ENCODE results near the gene OR1I1. TPM values are rescaled to one million over a fixed set of nuclear protein-coding genes. Genes with fewer than 3 reads are reported as not detected.

Gene OR1I1, protein sequence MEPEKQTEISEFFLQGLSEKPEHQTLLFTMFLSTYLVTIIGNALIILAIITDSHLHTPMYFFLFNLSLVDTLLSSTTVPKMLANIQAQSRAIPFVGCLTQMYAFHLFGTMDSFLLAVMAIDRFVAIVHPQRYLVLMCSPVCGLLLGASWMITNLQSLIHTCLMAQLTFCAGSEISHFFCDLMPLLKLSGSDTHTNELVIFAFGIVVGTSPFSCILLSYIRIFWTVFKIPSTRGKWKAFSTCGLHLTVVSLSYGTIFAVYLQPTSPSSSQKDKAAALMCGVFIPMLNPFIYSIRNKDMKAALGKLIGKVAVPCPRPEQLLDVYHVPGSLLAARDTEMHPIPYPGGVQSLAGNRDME
- total RNA-seq: not detected

DNA sequence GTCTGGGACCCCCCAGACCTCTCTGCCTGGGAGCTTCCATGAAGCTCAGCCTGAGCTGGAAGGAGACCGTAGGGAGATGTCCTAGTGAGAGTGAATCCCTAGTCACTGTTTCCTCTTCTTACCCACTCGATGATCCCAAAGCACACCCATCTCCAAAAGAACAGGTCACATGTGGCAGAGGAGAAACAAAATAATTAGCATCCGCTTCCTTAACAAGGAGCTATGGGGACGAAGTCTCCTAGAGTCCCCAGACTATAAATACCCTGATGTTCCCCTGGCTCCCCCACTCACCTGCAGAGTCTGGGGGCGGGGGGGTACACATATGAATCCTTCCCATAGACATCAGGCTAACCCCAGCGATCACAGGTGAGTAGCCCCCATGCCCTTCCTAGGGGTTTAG is at the start of gene OR1I1:
TSS of gene OR1I1 (plus strand) at position 301 of the 400 bp plus-strand sequence. CDS start 4,855 bp downstream, outside the sequence.
- intact Hi-C loops (cut with DNase I; ENCODE audit: low total_unique reads) (no loop called here), in situ Hi-C loops (cut with MboI; ENCODE audit: low sequenced_read_pairs in 4 of 4) (loop anchor here in 2 of 4 donors (10.0 to 25.0 kb wide), 2 partner anchors 473 to 480 kb away; no protein-coding TSS in a partner anchor)
- Histone ChIP-seq H3K9me3 (no peaks in the 10 kb centered on the region), H3K27me3 (peaks cover 10 to 16% (median 12%) of the 10 kb centered on the region in 3 donors), H3K36me3 (no peaks in the 10 kb centered on the region), H3K27ac (no peak within 1 kb of the TSS), H3K4me1 (no peaks in the 10 kb centered on the region), H3K4me3 (no peak within 1 kb of the TSS)
- DNase-seq (no peak), ATAC-seq (no peak)
- TF ChIP-seq, protein P1, sequence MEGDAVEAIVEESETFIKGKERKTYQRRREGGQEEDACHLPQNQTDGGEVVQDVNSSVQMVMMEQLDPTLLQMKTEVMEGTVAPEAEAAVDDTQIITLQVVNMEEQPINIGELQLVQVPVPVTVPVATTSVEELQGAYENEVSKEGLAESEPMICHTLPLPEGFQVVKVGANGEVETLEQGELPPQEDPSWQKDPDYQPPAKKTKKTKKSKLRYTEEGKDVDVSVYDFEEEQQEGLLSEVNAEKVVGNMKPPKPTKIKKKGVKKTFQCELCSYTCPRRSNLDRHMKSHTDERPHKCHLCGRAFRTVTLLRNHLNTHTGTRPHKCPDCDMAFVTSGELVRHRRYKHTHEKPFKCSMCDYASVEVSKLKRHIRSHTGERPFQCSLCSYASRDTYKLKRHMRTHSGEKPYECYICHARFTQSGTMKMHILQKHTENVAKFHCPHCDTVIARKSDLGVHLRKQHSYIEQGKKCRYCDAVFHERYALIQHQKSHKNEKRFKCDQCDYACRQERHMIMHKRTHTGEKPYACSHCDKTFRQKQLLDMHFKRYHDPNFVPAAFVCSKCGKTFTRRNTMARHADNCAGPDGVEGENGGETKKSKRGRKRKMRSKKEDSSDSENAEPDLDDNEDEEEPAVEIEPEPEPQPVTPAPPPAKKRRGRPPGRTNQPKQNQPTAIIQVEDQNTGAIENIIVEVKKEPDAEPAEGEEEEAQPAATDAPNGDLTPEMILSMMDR (IDR thresholded peaks at IDR 0.05 in 4 of 5, conservative IDR thresholded peaks at IDR 0.05 in 1 of 5): no peak
- no peak for TF ChIP-seq POLR2A (IDR thresholded peaks at IDR 0.05)

- no peak for DNase-seq
- no peak overlapping the region for H3K4me3 ChIP-seq
- H3K4me1 ChIP-seq: no peaks in the 10 kb centered on the region
- intact Hi-C loops (cut with DNase I; ENCODE audit: low total_unique reads) (no loop called here), in situ Hi-C loops (cut with MboI; ENCODE audit: low sequenced_read_pairs in 4 of 4) (no loop called here)
- H3K9me3 ChIP-seq: no peaks in the 10 kb centered on the region
- TF ChIP-seq, protein P1 (IDR thresholded peaks at IDR 0.05 in 4 of 5, conservative IDR thresholded peaks at IDR 0.05 in 1 of 5): no peak
- no peak for TF ChIP-seq POLR2A (IDR thresholded peaks at IDR 0.05)
- no peak for ATAC-seq
- no peaks in the 10 kb centered on the region for H3K27me3 ChIP-seq
- H3K27ac ChIP-seq: no peak overlapping the region
- no peaks in the 10 kb centered on the region for H3K36me3 ChIP-seq
These were observed 46.2 kb upstream of the OR1I1 start for GRCh38 chr19:15035795-15036311.

DNA sequence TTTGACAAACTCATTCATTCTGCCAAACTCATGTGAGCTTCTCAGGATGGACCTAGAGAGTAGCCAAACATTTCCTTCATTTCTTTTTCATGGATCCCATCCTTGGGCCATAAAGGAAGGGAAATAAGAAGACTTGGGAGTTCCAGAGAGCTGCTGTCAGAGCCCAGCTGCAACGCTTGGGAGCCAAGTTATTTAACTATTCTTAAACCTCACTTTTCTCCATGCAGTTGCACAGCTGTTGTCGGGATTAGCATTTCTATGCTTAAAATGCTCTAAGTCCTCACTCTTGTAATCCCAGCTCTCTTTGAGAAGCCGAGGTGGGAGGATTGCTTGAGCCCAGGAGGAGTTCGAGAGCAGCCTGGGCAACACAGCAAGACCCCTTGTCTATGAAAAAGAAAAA is 44.4 kb upstream of the OR1I1 start:
- ATAC-seq (no peak), DNase-seq (peak in 1 of 2 donors; percentile 21)
- Histone ChIP-seq H3K36me3 (no peaks in the 10 kb centered on the region), H3K4me3 (no peak overlapping the region), H3K4me1 (no peaks in the 10 kb centered on the region), H3K27me3 (no peaks in the 10 kb centered on the region), H3K27ac (no peak overlapping the region), H3K9me3 (no peaks in the 10 kb centered on the region)
- intact Hi-C loops (cut with DNase I; ENCODE audit: low total_unique reads): no loop called here
- in situ Hi-C loops (cut with MboI; ENCODE audit: low sequenced_read_pairs in 4 of 4): no loop called here
- TF ChIP-seq, protein P1 (IDR thresholded peaks at IDR 0.05 in 4 of 5, conservative IDR thresholded peaks at IDR 0.05 in 1 of 5): no peak
- TF ChIP-seq POLR2A (IDR thresholded peaks at IDR 0.05): no peak

DNA sequence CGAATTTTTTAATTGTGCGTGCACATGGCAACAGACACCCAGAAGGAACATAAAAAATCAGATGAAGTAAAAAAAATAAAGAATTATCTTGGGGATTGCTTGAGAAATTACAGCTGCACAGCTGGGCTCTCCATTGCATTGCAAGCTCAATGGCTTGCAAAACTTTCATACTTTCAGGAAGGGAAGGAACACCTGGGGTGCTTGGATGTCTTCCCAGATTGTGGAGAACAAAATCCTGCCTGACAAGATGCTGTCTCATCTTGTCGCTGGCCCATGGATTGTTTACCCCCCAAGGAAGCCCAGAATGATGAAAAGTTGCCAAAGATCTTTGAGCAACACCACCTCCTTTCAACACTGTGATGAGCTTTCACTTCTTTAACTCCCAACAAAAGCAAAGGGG is 43.7 kb upstream of the OR1I1 start:
- DNase-seq (peak; percentile 37 to 64), ATAC-seq (peak; percentile 65 to 68)
- Histone ChIP-seq H3K27me3 (no peaks in the 10 kb centered on the region), H3K4me3 (no peak overlapping the region), H3K4me1 (no peaks in the 10 kb centered on the region), H3K27ac (no peak overlapping the region), H3K36me3 (no peaks in the 10 kb centered on the region), H3K9me3 (no peaks in the 10 kb centered on the region)
- intact Hi-C loops (cut with DNase I; ENCODE audit: low total_unique reads): no loop called here
- in situ Hi-C loops (cut with MboI; ENCODE audit: low sequenced_read_pairs in 4 of 4): no loop called here
- no peak for TF ChIP-seq POLR2A (IDR thresholded peaks at IDR 0.05)
- TF ChIP-seq, protein P1 (IDR thresholded peaks at IDR 0.05 in 4 of 5, conservative IDR thresholded peaks at IDR 0.05 in 1 of 5): no peak

Data from gastrocnemius medialis (tissue), 4 donors.